ENCODE measurements around the gene MMP24OS.
"Not testable (repeated sequence)": the region's sequence is repeated elsewhere in the genome, so short reads cannot be mapped to it uniquely, and the experiment has no call there.

Gene MMP24OS

GRCh38 chr20:35277531-35278395 is at the start of gene MMP24OS:
Gene MMP24OS (minus strand): TSS chr20:35278122. CDS start chr20:35277929, 193 bp downstream.
- DNase-seq (ENCODE audit: low read depth), result peak; percentile 80

GRCh38 chr20:35327074-35327976 is 49.4 kb upstream of the MMP24OS start:
- no peak for DNase-seq (ENCODE audit: low read depth)

GRCh38 chr20:35326740-35327073 is 48.8 kb upstream of the MMP24OS start:
- DNase-seq (ENCODE audit: low read depth), result no peak

- no peak for DNase-seq (ENCODE audit: low read depth)
These were observed 48.3 kb upstream of the MMP24OS start for GRCh38 chr20:35326021-35326739.

GRCh38 chr20:35325401-35325800 is 47.5 kb upstream of the MMP24OS start:
- DNase-seq (ENCODE audit: low read depth), result no peak

GRCh38 chr20:35320396-35321126 is 42.6 kb upstream of the MMP24OS start:
- no peak for DNase-seq (ENCODE audit: low read depth)

- no peak for DNase-seq (ENCODE audit: low read depth)
These were observed 41.9 kb upstream of the MMP24OS start for GRCh38 chr20:35319871-35320197.

GRCh38 chr20:35319192-35319870 is 41.4 kb upstream of the MMP24OS start:
- DNase-seq (ENCODE audit: low read depth), result no peak

GRCh38 chr20:35318502-35319157 is 40.7 kb upstream of the MMP24OS start:
- DNase-seq (ENCODE audit: low read depth), result no peak

GRCh38 chr20:35317416-35318210 is 39.7 kb upstream of the MMP24OS start:
- no peak for DNase-seq (ENCODE audit: low read depth)

- no peak for DNase-seq (ENCODE audit: low read depth)
These were observed 38.2 kb upstream of the MMP24OS start for GRCh38 chr20:35316086-35316485.

GRCh38 chr20:35315632-35316020 is 37.7 kb upstream of the MMP24OS start:
- not testable (repeated sequence) for DNase-seq (ENCODE audit: low read depth)

GRCh38 chr20:35314816-35315631 is 37.1 kb upstream of the MMP24OS start:
- no peak for DNase-seq (ENCODE audit: low read depth)

- DNase-seq (ENCODE audit: low read depth), result no peak
These were observed 34.4 kb upstream of the MMP24OS start for GRCh38 chr20:35312318-35312717.

GRCh38 chr20:35311822-35312221 is 33.9 kb upstream of the MMP24OS start:
- DNase-seq (ENCODE audit: low read depth), result no peak

- peak; percentile 17 for DNase-seq (ENCODE audit: low read depth)
These were observed 33.5 kb upstream of the MMP24OS start for GRCh38 chr20:35311409-35311808.

- no peak for DNase-seq (ENCODE audit: low read depth)
These were observed 30.0 kb upstream of the MMP24OS start for GRCh38 chr20:35307666-35308653.
